NB4 (cell line): Measurements from ENCODE around the gene MOB3B.
"Not testable (repeated sequence)": the region's sequence is repeated elsewhere in the genome, so short reads cannot be mapped to it uniquely, and the experiment has no call there.

ENCODE experiments used
- DNase-seq: peaks from one replicate; pipeline ENCODE4 v3.0.0; 2010; ENCODE audit warnings: low read depth
- H3K4me3 ChIP-seq: one replicate; pipeline ENCODE4 v1.5.1; 2011; ENCODE audit warnings: mild to moderate bottlenecking, low read depth, low read length, moderate library complexity
- MYC ChIP-seq: IDR thresholded peaks from 2 replicates; pipeline ENCODE4 v1.6.1; 2011; ENCODE audit warnings: low read depth, low read length
- POLR2A ChIP-seq: IDR thresholded peaks from 2 replicates; pipeline ENCODE4 v1.6.1; 2011; ENCODE audit warnings: mild to moderate bottlenecking; ENCODE audit not compliant: insufficient read length; ENCODE audit errors: extremely low read depth
- TF ChIP-seq, protein P1 (sequence below): IDR thresholded peaks from 2 replicates; pipeline ENCODE4 v1.6.1; 2011; ENCODE audit warnings: low read depth, low read length
- TF ChIP-seq, protein P2 (sequence below): IDR thresholded peaks from one replicate; pipeline ENCODE4 v1.5.1; 2012; ENCODE audit warnings: low read depth, low read length

MOB3B gene

DNA sequence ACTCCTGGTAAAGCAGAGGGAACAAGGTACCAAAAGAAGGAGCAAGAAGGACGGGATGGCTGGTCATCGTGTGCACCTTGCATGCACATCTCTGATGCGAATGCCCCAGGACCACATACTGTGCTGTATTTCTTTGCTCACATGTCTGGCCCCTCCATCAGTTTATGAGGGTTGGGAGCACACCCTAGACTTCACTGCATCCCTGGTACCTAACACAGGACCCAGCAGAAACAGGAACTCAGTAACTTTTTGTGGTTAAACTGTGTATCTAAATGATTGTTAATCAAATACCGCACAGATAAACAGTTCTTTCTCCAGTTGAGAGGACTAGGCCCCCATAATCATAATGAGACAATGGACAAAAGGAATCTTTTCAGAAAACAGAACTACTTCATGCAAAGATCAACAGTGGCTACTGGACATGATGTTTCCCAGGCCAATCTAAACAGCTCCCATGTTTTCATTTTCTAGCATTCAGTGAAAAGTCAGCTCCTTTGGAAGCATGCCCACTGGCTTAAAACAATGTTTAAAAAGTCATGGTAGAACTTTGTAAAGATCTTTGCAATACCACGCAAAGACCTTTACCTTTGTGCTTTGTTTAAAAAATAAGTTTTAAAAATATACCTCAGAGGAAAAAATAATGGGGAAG, 61.0 kb downstream of the MOB3B start:
- no peak for DNase-seq
- H3K4me3 ChIP-seq = no peak overlapping the region
- TF ChIP-seq POLR2A (no peak), MYC (no peak)
- TF ChIP-seq, protein P1, sequence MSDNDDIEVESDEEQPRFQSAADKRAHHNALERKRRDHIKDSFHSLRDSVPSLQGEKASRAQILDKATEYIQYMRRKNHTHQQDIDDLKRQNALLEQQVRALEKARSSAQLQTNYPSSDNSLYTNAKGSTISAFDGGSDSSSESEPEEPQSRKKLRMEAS = no peak
- TF ChIP-seq, protein P2, sequence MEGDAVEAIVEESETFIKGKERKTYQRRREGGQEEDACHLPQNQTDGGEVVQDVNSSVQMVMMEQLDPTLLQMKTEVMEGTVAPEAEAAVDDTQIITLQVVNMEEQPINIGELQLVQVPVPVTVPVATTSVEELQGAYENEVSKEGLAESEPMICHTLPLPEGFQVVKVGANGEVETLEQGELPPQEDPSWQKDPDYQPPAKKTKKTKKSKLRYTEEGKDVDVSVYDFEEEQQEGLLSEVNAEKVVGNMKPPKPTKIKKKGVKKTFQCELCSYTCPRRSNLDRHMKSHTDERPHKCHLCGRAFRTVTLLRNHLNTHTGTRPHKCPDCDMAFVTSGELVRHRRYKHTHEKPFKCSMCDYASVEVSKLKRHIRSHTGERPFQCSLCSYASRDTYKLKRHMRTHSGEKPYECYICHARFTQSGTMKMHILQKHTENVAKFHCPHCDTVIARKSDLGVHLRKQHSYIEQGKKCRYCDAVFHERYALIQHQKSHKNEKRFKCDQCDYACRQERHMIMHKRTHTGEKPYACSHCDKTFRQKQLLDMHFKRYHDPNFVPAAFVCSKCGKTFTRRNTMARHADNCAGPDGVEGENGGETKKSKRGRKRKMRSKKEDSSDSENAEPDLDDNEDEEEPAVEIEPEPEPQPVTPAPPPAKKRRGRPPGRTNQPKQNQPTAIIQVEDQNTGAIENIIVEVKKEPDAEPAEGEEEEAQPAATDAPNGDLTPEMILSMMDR = no peak

DNA sequence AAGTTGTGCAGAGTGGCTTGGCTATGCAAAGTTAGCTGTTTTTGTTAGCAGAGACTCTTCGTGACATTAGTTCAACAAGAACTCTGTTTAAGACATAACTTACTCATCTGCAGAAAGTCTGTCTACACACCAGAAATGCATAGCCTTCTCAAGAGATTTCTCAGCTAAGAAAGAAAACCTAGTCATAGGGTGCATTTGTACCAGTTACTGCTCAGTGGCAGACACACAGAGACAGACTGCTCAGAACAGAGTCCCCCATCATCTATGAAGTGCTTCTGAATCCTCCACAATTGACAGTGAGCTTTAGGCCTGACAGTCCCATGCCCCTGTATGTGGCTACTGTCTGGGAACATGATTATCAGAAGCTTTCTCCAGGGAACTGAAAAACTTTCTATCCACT, 61.6 kb downstream of the MOB3B start:
- TF ChIP-seq POLR2A (no peak), MYC (no peak)
- TF ChIP-seq, protein P1 = no peak
- TF ChIP-seq, protein P2 = no peak

DNA sequence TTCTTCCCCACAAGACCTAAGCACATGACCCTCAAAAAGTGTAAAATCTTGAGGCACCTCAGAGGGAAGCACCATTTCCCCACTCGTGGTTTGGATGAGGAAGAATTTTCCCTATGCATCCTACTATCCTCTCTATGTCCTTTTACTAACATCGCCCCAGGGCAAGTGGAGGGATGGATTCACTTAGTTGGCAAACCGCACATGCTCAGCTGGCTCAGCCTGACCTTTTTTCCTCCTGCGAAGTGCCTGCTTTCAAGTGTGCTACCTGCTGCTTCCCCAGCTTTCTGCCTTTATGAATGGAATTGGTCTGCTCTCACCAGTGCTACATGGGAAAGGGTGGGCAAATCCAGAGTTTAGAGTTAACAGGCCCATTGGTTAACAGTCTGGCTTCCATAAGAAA, 62.1 kb downstream of the MOB3B start:
- DNase-seq = no peak
- H3K4me3 ChIP-seq = no peak overlapping the region
- TF ChIP-seq, protein P2 = no peak
- TF ChIP-seq POLR2A (no peak), MYC (no peak)
- TF ChIP-seq, protein P1 = no peak

More for the DNA sequence above, 61.6 kb downstream of the MOB3B start:
- no peak for DNase-seq
- H3K4me3 ChIP-seq = no peak overlapping the region

DNA sequence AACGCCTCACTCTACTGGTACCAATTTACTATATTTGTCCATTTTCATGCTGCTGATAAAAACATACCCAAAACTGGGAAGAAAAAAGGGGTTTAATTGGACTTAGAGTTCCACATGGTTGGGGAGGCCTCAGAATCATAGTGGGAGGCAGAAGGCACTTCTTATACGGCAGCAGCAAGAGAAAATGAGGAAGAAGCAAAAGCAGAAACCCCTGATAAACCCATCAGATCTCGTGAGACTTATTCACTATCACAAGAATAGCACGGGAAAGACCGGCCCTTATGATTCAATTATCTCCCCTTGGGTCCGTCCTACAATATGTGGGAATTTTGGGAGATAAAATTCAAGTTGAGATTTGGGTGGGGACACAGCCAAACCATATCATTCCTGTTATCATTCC, 63.1 kb downstream of the MOB3B start:
- H3K4me3 ChIP-seq, DNase-seq: not testable (repeated sequence)

DNA sequence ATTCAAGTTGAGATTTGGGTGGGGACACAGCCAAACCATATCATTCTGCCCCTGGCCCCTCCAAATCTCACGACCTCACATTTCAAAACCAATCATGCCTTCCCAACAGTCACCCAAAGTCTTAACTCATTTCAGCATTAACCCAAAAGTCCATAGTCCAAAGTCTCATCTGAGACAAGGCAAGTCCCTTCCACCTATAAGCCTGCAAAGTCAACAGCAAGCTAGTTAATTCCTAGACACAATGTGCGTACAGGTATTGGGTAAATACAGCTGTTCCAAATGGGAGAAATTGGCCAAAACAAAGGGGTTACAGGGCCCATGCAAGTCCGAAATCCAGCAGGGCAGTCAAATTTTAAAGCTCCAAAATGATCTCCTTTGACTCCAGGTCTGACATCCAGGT, 64.7 kb downstream of the MOB3B start:
- not testable (repeated sequence) for DNase-seq, H3K4me3 ChIP-seq

DNA sequence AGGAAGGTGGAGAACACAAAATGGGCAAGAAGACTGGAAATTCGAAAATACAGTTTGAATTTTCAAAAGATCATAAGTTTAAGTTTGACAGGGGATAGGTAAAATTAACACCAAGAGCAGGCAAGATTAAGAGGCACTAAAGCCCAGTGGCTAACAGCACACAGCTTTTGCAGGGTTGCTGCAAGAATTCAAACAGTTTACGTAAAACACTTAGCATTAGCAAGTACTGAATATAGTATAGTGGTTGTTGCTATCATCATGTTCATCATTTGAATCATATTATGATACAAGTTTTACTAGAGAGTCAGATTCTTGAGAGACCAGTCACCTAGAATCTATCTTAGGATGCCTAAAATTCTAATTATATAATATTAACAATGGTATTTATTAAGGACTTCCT, 66.8 kb downstream of the MOB3B start:
- TF ChIP-seq POLR2A (no peak), MYC (no peak)
- TF ChIP-seq, protein P2 = no peak
- TF ChIP-seq, protein P1 = no peak

DNA sequence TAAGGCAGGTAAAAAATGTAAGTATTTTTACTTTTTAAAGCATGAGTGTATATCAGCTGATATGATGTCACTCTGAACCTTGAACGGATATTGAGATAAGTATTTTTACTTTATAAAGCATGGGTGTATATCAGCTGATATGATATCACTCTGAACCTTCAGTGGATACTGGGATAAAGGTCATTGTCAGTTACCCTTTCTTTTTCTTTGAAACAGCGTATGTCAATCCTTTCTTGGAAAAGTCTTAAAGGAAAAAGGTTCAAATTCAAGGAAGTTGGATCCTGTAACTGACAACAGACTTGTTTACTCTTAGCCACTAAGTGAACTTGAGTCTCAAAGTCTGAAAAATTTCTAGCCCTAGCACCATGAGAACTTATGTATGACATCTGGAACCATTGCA, 67.2 kb downstream of the MOB3B start:
- no peak overlapping the region for H3K4me3 ChIP-seq
- TF ChIP-seq MYC (no peak), POLR2A (no peak)
- TF ChIP-seq, protein P1 = no peak
- TF ChIP-seq, protein P2 = no peak
- DNase-seq = no peak

More for the DNA sequence above, 66.8 kb downstream of the MOB3B start:
- DNase-seq = no peak
- no peak overlapping the region for H3K4me3 ChIP-seq
